GM13977 (cell line): Measurements from ENCODE around the gene RNF25.

Experiments
- DNase-seq: peaks from one replicate; pipeline ENCODE4 v3.0.0; 2012; ENCODE audit warnings: low spot score
- in situ Hi-C: fragments of 300-500 bp; cut with MboI; formaldehyde crosslinking; loops from one replicate; pipeline ENCODE4 v1.12.0; 2022; ENCODE audit warnings: low sequenced_read_pairs, low pct_unique_long_range_greater_than_20kb, mixed read lengths, inconsistent platforms; ENCODE audit not compliant: unreplicated experiment
- TF ChIP-seq, protein P1 (sequence below): IDR thresholded peaks from 2 replicates; pipeline ENCODE4 v1.5.1; 2012; ENCODE audit warnings: mild to moderate bottlenecking, control low read depth; ENCODE audit not compliant: insufficient read depth; ENCODE audit errors: extremely low read depth, missing control alignments

Gene RNF25

DNA sequence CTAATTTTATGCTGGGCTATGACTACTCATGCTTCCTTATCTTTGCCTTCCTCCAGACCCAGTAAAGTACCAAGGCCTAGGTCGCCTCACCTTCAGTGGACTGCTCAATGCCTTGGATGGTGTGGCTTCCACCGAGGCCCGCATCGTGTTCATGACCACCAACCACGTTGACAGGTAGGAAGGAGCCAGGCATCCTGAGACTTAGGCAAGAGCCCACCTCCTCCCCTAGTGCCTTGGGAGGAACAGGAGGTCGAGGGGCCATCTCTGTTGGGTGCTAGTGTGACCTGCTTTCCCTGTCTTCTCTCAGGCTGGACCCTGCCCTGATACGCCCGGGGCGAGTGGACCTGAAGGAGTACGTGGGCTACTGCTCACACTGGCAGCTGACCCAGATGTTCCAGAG, 9.0 kb downstream of the RNF25 start:
- TF ChIP-seq, protein P1, sequence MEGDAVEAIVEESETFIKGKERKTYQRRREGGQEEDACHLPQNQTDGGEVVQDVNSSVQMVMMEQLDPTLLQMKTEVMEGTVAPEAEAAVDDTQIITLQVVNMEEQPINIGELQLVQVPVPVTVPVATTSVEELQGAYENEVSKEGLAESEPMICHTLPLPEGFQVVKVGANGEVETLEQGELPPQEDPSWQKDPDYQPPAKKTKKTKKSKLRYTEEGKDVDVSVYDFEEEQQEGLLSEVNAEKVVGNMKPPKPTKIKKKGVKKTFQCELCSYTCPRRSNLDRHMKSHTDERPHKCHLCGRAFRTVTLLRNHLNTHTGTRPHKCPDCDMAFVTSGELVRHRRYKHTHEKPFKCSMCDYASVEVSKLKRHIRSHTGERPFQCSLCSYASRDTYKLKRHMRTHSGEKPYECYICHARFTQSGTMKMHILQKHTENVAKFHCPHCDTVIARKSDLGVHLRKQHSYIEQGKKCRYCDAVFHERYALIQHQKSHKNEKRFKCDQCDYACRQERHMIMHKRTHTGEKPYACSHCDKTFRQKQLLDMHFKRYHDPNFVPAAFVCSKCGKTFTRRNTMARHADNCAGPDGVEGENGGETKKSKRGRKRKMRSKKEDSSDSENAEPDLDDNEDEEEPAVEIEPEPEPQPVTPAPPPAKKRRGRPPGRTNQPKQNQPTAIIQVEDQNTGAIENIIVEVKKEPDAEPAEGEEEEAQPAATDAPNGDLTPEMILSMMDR = no peak
- DNase-seq = no peak
- in situ Hi-C loops = loop anchor here (25.0 kb wide), 1 partner anchor 376 kb away; the partner anchor contains the start of gene TMBIM1

DNA sequence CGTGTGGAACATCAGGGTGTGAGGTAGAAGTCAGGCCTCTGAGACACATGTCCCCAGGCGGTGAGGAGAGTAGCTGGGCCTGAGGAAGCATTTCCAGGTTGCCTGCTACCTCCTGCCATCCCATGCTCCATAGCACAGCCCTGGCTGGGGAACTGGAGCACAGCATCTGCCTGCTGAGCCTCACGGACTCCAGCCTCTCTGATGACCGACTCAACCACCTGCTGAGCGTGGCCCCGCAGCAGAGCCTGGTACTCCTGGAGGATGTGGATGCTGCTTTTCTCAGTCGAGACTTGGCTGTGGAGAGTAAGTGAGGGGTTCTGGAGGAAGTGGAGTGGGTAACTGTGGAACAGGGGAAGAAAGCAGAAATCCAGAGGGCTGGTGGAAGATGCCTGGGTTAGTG, 9.4 kb downstream of the RNF25 start:
- DNase-seq = no peak
- TF ChIP-seq, protein P1 = no peak
- in situ Hi-C loops = loop anchor here (25.0 kb wide), 1 partner anchor 375 kb away; the partner anchor contains the start of gene TMBIM1

GRCh38 chr2:218659988-218660358, 11.8 kb downstream of the RNF25 start:
- TF ChIP-seq, protein P1 = no peak
- in situ Hi-C loops = loop anchor here (25.0 kb wide), 1 partner anchor 373 kb away; the partner anchor contains the start of gene TMBIM1
- DNase-seq = peak; percentile 30

GRCh38 chr2:218659258-218659987, 12.4 kb downstream of the RNF25 start, which contains the start of the genes BCS1L and ZNF142:
Gene BCS1L, plus strand, starts transcription at chr2:218659683. Its CDS starts 1,305 bp downstream, at chr2:218660988.
Gene ZNF142, minus strand, starts transcription at chr2:218659623. Its CDS starts 3,194 bp downstream, at chr2:218656429.
- in situ Hi-C loops = loop anchor here (25.0 kb wide), 1 partner anchor 372 kb away; the partner anchor contains the start of gene TMBIM1
- peak; percentile 93 for DNase-seq
- TF ChIP-seq, protein P1 = no peak

DNA sequence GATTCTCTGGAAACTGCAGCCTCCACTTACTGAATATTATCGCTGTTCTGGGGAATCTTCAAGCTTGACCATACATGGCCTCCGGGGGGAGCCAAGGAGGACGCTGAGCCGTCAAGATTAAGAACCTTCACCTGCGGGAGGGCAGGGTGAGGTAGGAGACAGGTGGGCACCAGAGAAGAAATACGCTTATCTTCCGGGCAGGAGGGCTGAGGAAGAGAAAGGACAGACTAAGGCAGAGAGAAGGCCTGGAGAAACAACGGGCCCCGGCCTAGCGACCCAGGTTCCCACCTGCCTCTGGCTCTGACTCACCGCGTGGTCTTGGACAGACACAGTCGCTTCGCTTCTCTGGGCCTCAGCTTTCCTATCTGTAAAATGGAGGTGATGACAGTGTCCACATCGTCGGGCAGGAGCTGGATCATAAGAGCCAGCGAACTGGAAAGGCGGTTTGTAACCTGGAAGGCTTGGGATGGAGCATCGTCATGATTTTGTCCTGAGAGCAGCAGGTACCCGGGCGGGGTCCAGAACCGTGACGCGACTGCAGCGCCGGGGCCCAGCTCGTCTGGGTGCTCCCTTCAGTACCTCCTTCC, 13.0 kb downstream of the RNF25 start:
- peak; percentile 73 for DNase-seq
- TF ChIP-seq, protein P1 = peak; percentile 70
- in situ Hi-C loops = loop anchor here (25.0 kb wide), 1 partner anchor 371 kb away; the partner anchor contains the start of gene TMBIM1

GRCh38 chr2:218655751-218656150, 16.1 kb downstream of the RNF25 start:
- in situ Hi-C loops = loop anchor here (25.0 kb wide), 1 partner anchor 368 kb away; the partner anchor contains the start of gene TMBIM1
- DNase-seq = no peak
- TF ChIP-seq, protein P1 = no peak
